ENCODE results near the gene COL7A1. TPM values are rescaled to one million over a fixed set of nuclear protein-coding genes. Genes with fewer than 3 reads are reported as not detected.

COL7A1 gene
- polyA plus RNA-seq, 6 donors from 2014 or later = not detected

- H3K27ac Mint-ChIP-seq = no peak overlapping the region
- no peak overlapping the region for H3K4me3 Mint-ChIP-seq
- ATAC-seq (ENCODE audit: low read depth in 2 of 2) (no peak), DNase-seq (no peak)
- H3K9me3 Mint-ChIP-seq = no peaks in the 10 kb centered on the region
- H3K27me3 Mint-ChIP-seq = no peaks in the 10 kb centered on the region
- H3K36me3 Mint-ChIP-seq = no peaks in the 10 kb centered on the region
- H3K4me1 Mint-ChIP-seq = peaks cover 5 to 12% (median 11%) of the 10 kb centered on the region in 3 donors
Observed at GRCh38 chr3:48630407-48630806, 35.3 kb upstream of the COL7A1 start.

GRCh38 chr3:48629894-48630293, 34.8 kb upstream of the COL7A1 start:
- Mint-ChIP-seq H3K4me3 (peak overlapping the region in 1 of 8 donors; percentile 21), H3K36me3 (no peaks in the 10 kb centered on the region)

GRCh38 chr3:48628277-48629017, 33.3 kb upstream of the COL7A1 start:
- Mint-ChIP-seq H3K27ac (peak overlapping the region in 2 of 6 donors; percentile 22 to 52), H3K4me3 (peak overlapping the region in 1 of 8 donors; percentile 24)
- no peak for ATAC-seq (ENCODE audit: low read depth in 2 of 2)

More at GRCh38 chr3:48629894-48630293, 34.8 kb upstream of the COL7A1 start:
- Mint-ChIP-seq H3K27ac (no peak overlapping the region), H3K9me3 (no peaks in the 10 kb centered on the region), H3K27me3 (no peaks in the 10 kb centered on the region), H3K4me1 (peaks cover 3 to 11% (median 11%) of the 10 kb centered on the region in 3 donors)
- ATAC-seq (ENCODE audit: low read depth in 2 of 2) = no peak
- DNase-seq = no peak

GRCh38 chr3:48625600-48625999, 30.5 kb upstream of the COL7A1 start:
- no peak overlapping the region for H3K4me3 Mint-ChIP-seq
- ATAC-seq (ENCODE audit: low read depth in 2 of 2) (no peak), DNase-seq (no peak)
- no peaks in the 10 kb centered on the region for H3K9me3 Mint-ChIP-seq
- no peaks in the 10 kb centered on the region for H3K4me1 Mint-ChIP-seq
- no peak overlapping the region for H3K27ac Mint-ChIP-seq
- no peaks in the 10 kb centered on the region for H3K36me3 Mint-ChIP-seq
- peaks cover 0 to 5% (median 0%) of the 10 kb centered on the region in 3 donors for H3K27me3 Mint-ChIP-seq

More at GRCh38 chr3:48628277-48629017, 33.3 kb upstream of the COL7A1 start:
- no peak for DNase-seq
- Mint-ChIP-seq H3K27me3 (no peaks in the 10 kb centered on the region), H3K36me3 (no peaks in the 10 kb centered on the region), H3K9me3 (no peaks in the 10 kb centered on the region), H3K4me1 (peaks cover 0 to 3% (median 3%) of the 10 kb centered on the region in 3 donors)

- H3K9me3 Mint-ChIP-seq = peaks cover 0 to 3% (median 0%) of the 10 kb centered on the region in 7 donors
- H3K4me1 Mint-ChIP-seq = no peaks in the 10 kb centered on the region
- H3K27ac Mint-ChIP-seq = no peak overlapping the region
- H3K36me3 Mint-ChIP-seq = no peaks in the 10 kb centered on the region
- peaks cover 0 to 5% (median 0%) of the 10 kb centered on the region in 3 donors for H3K27me3 Mint-ChIP-seq
- DNase-seq (no peak), ATAC-seq (ENCODE audit: low read depth in 2 of 2) (no peak)
- H3K4me3 Mint-ChIP-seq = no peak overlapping the region
Observed at GRCh38 chr3:48624767-48625166, 29.6 kb upstream of the COL7A1 start.

- H3K9me3 Mint-ChIP-seq = peaks cover 0 to 3% (median 0%) of the 10 kb centered on the region in 7 donors
- no peak overlapping the region for H3K4me3 Mint-ChIP-seq
- H3K4me1 Mint-ChIP-seq = no peaks in the 10 kb centered on the region
- H3K27ac Mint-ChIP-seq = no peak overlapping the region
- no peak for ATAC-seq (ENCODE audit: low read depth in 2 of 2)
- DNase-seq = no peak
- H3K27me3 Mint-ChIP-seq = peaks cover 0 to 5% (median 0%) of the 10 kb centered on the region in 3 donors
- H3K36me3 Mint-ChIP-seq = no peaks in the 10 kb centered on the region
Observed at GRCh38 chr3:48623851-48624547, 28.9 kb upstream of the COL7A1 start.

- no peak for DNase-seq
- no peak within 1 kb of the TSS for H3K27ac Mint-ChIP-seq
- peaks cover 0 to 18% (median 9%) of the 10 kb centered on the region in 7 donors for H3K9me3 Mint-ChIP-seq
- peaks cover 0 to 5% (median 0%) of the 10 kb centered on the region in 3 donors for H3K27me3 Mint-ChIP-seq
- H3K4me3 Mint-ChIP-seq = no peak within 1 kb of the TSS
- no peaks in the 10 kb centered on the region for H3K4me1 Mint-ChIP-seq
- H3K36me3 Mint-ChIP-seq = no peaks in the 10 kb centered on the region
- ATAC-seq (ENCODE audit: low read depth in 2 of 2) = no peak
Observed at GRCh38 chr3:48621461-48621869, 26.3 kb upstream of the COL7A1 start, which contains the start of gene TMEM89. TSS of gene TMEM89 (minus strand) at chr3:48621769. CDS start at chr3:48621756, 13 bp downstream.

GRCh38 chr3:48619541-48620524, 24.7 kb upstream of the COL7A1 start:
- Mint-ChIP-seq H3K4me3 (no peak overlapping the region), H3K27ac (no peak overlapping the region), H3K27me3 (peaks cover 0 to 5% (median 0%) of the 10 kb centered on the region in 3 donors), H3K36me3 (no peaks in the 10 kb centered on the region), H3K9me3 (peaks cover 0 to 18% (median 9%) of the 10 kb centered on the region in 7 donors), H3K4me1 (no peaks in the 10 kb centered on the region)
- ATAC-seq (ENCODE audit: low read depth in 2 of 2) (no peak), DNase-seq (no peak)

GRCh38 chr3:48617559-48617958, 22.4 kb upstream of the COL7A1 start:
- H3K27ac Mint-ChIP-seq = no peak overlapping the region
- no peak overlapping the region for H3K4me3 Mint-ChIP-seq
- H3K4me1 Mint-ChIP-seq = no peaks in the 10 kb centered on the region
- H3K9me3 Mint-ChIP-seq = peaks cover 0 to 18% (median 9%) of the 10 kb centered on the region in 7 donors
- H3K36me3 Mint-ChIP-seq = no peaks in the 10 kb centered on the region
- DNase-seq = no peak
- no peak for ATAC-seq (ENCODE audit: low read depth in 2 of 2)
- H3K27me3 Mint-ChIP-seq = peaks cover 0 to 11% (median 0%) of the 10 kb centered on the region in 3 donors

- Mint-ChIP-seq H3K27ac (no peak overlapping the region), H3K9me3 (peaks cover 0 to 17% (median 9%) of the 10 kb centered on the region in 7 donors), H3K4me1 (peaks cover 0 to 7% (median 6%) of the 10 kb centered on the region in 3 donors), H3K27me3 (peaks cover 0 to 6% (median 0%) of the 10 kb centered on the region in 3 donors), H3K4me3 (peak overlapping the region in 1 of 8 donors; percentile 42), H3K36me3 (no peaks in the 10 kb centered on the region)
- ATAC-seq (ENCODE audit: low read depth in 2 of 2) (no peak), DNase-seq (no peak)
Observed at GRCh38 chr3:48614044-48614443, 18.9 kb upstream of the COL7A1 start.

- Mint-ChIP-seq H3K4me1 (peaks cover 6 to 18% (median 14%) of the 10 kb centered on the region in 3 donors), H3K36me3 (no peaks in the 10 kb centered on the region), H3K9me3 (peaks cover 0 to 6% (median 4%) of the 10 kb centered on the region in 7 donors), H3K27me3 (peaks cover 0 to 6% (median 0%) of the 10 kb centered on the region in 3 donors), H3K4me3 (peak overlapping the region in 2 of 8 donors; percentile 66 to 70), H3K27ac (peak overlapping the region in 1 of 6 donors; percentile 83)
- no peak for ATAC-seq (ENCODE audit: low read depth in 2 of 2)
- no peak for DNase-seq
Observed at GRCh38 chr3:48612309-48612708, 17.2 kb upstream of the COL7A1 start.

GRCh38 chr3:48609088-48610005, 14.2 kb upstream of the COL7A1 start, which contains the start of gene UQCRC1:
TSS of gene UQCRC1 (minus strand) at chr3:48609646. CDS start at chr3:48609620, 26 bp downstream.
- peak within 1 kb of the TSS; percentile 87 to 100 (median 98) for H3K4me3 Mint-ChIP-seq
- ATAC-seq (ENCODE audit: low read depth in 2 of 2) = peak; percentile 98
- H3K27me3 Mint-ChIP-seq = peaks cover 0 to 6% (median 0%) of the 10 kb centered on the region in 3 donors
- peaks cover 6 to 18% (median 14%) of the 10 kb centered on the region in 3 donors for H3K4me1 Mint-ChIP-seq
- peak; percentile 91 for DNase-seq
- peak within 1 kb of the TSS; percentile 93 to 100 (median 98) for H3K27ac Mint-ChIP-seq
- no peaks in the 10 kb centered on the region for H3K9me3 Mint-ChIP-seq
- H3K36me3 Mint-ChIP-seq = no peaks in the 10 kb centered on the region
